Subcutaneous abdominal adipose tissue (tissue), 5 donors: Measurements from ENCODE around the gene FAF2.

Experiments
- H3K27ac ChIP-seq: one replicate; pipeline ENCODE4 v1.7.0; 2013; ENCODE audit warnings: low read depth, mild to moderate bottlenecking, inconsistent platforms, low read length, moderate library complexity
- H3K27me3 ChIP-seq, 5 donors: one replicate each; pipeline ENCODE4 v1.7.0; 2013; ENCODE audit warnings: low read length in 5 of 5, inconsistent platforms in 1 of 5; ENCODE audit not compliant: control insufficient read depth in 5 of 5, insufficient read depth in 4 of 5
- H3K36me3 ChIP-seq, 5 donors: one replicate each; pipeline ENCODE4 v1.7.0; 2013; ENCODE audit warnings: low read length in 5 of 5; ENCODE audit not compliant: control insufficient read depth in 5 of 5, insufficient read depth in 5 of 5
- H3K4me1 ChIP-seq, 5 donors: one replicate each; pipeline ENCODE4 v1.7.0; 2013; ENCODE audit warnings: low read length in 5 of 5, mild to moderate bottlenecking in 3 of 5, moderate library complexity in 1 of 5; ENCODE audit not compliant: control insufficient read depth in 5 of 5, insufficient read depth in 5 of 5
- H3K4me3 ChIP-seq, 5 donors: one replicate each; pipeline ENCODE4 v1.7.0; 2013; ENCODE audit warnings: low read length in 5 of 5, low read depth in 1 of 5
- H3K9ac ChIP-seq, 5 donors: one replicate each; pipeline ENCODE4 v1.7.0; 2013; ENCODE audit warnings: low read length in 5 of 5, mild to moderate bottlenecking in 4 of 5, moderate library complexity in 3 of 5
- H3K9me3 ChIP-seq, 5 donors: one replicate each; pipeline ENCODE4 v1.7.0; 2013; ENCODE audit warnings: low read length in 5 of 5; ENCODE audit not compliant: control insufficient read depth in 5 of 5
- donor health status: healthy.
- donor health status: healthy.
- donor health status: healthy.
- donor health status: healthy.
- donor health status: healthy.

The FAF2 gene

DNA sequence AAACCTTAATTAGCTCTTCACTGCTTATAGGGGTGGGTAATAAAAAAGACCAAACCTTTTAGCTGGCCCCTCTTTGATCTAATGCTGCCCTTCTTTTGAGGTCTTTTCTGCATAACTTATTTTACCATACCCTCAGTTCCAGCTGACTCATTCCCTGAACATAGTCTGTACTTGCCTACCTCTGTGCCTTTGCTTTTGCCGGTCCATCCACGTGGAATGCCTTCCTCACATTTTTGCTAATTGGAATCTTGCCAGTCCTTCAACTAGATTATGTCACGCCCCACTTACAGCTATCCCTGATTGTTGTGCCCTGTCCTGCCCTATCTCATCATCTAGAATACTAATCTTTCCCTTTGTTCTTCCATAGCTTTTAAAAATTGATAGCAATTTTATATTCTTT is 44.2 kb downstream of the FAF2 start:
- no peaks in the 10 kb centered on the region for H3K9me3 ChIP-seq
- peaks cover 40 to 86% (median 75%) of the 10 kb centered on the region in 5 donors for H3K36me3 ChIP-seq
- H3K9ac ChIP-seq: no peak overlapping the region
- H3K4me1 ChIP-seq: no peaks in the 10 kb centered on the region
- H3K4me3 ChIP-seq: no peak overlapping the region
- no peak overlapping the region for H3K27ac ChIP-seq
- no peaks in the 10 kb centered on the region for H3K27me3 ChIP-seq

DNA sequence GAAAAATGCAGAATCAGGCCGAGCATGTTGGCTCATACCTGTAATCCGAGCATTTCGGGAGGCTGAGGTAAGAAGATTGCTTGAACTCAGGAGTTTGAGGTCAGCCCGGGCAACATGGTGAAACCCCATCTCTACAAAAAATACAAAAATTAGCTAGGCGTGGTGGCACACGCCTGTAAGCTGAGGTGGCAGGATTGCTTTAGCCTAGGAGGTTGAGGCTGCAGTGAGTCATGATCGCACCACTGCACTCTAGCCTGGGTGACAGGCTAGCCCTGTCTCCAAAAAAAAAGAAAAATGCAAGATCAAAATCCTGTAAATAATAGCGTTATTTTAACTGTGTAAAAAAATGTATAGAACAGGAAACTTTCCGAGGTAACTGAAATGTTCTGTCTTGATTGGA is 49.7 kb downstream of the FAF2 start:
- no peaks in the 10 kb centered on the region for H3K9me3 ChIP-seq
- no peak overlapping the region for H3K9ac ChIP-seq
- no peak overlapping the region for H3K4me3 ChIP-seq
- H3K27me3 ChIP-seq: no peaks in the 10 kb centered on the region
- peaks cover 45 to 94% (median 87%) of the 10 kb centered on the region in 5 donors for H3K36me3 ChIP-seq
- no peaks in the 10 kb centered on the region for H3K4me1 ChIP-seq
- no peak overlapping the region for H3K27ac ChIP-seq

DNA sequence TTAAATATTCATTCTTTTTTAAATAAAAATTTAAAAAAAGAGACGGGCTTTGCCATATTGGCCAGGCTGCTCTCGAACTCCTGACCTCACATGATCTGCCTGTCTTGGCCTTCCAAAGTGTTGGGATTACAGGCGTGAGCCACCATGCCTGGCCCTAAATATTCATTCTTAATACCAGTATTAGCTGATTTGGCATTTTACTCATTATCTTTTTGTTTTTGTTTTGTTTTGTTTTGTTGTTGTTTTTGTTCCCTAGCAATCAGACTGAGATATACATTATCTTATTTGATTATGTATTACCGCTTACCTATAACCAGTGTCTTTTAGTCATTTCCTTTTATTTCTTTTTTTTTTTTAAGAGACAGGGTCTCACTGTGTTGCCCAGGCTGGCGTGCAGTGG is 51.1 kb downstream of the FAF2 start:
- Histone ChIP-seq H3K36me3 (peaks cover 35 to 89% (median 74%) of the 10 kb centered on the region in 5 donors), H3K4me3 (no peak overlapping the region), H3K4me1 (no peaks in the 10 kb centered on the region), H3K9me3 (no peaks in the 10 kb centered on the region), H3K9ac (no peak overlapping the region), H3K27ac (no peak overlapping the region), H3K27me3 (no peaks in the 10 kb centered on the region)

DNA sequence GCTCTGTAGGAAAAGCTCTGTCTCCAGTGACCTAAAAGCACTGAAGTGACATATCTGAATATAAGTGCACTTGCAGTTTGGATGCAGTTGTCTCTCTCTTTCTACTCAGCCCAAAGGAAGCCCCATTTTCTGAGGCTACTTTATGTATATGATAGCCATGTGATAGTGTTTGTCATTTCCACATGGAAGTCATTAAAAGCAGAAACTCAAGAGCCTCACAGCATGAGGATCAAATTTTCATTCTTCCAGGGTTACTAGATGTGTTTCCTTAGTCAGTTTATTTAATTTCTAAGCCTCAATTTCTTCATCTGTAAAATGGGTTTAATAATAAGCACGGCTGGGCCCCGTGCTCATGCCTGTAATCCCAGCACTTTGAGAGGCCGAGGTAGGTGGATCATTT is 52.3 kb downstream of the FAF2 start:
- no peaks in the 10 kb centered on the region for H3K27me3 ChIP-seq
- H3K36me3 ChIP-seq: peaks cover 32 to 90% (median 72%) of the 10 kb centered on the region in 5 donors
- no peak overlapping the region for H3K9ac ChIP-seq
- H3K4me3 ChIP-seq: no peak overlapping the region
- H3K4me1 ChIP-seq: no peaks in the 10 kb centered on the region
- H3K9me3 ChIP-seq: no peaks in the 10 kb centered on the region
- no peak overlapping the region for H3K27ac ChIP-seq

DNA sequence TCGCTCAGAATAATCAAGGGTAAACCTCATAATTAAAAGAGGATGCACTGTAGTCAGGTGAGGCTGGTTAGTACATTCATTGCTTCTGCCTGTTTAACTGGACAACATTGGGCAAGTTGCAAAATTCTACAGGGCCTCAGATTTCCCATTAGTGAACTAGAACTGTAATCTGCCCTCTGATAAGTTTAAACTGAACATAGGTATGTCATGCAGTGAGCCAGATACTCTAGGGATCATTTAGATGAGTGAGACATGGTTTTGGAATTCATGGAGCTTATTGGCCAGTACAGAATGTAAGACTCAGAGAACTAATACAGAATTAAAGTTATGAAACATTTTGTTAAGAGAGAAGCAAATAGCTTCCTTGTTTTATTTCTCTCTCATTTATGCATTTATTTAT is 53.1 kb downstream of the FAF2 start:
- no peaks in the 10 kb centered on the region for H3K27me3 ChIP-seq
- no peaks in the 10 kb centered on the region for H3K9me3 ChIP-seq
- peaks cover 35 to 88% (median 69%) of the 10 kb centered on the region in 5 donors for H3K36me3 ChIP-seq
- H3K9ac ChIP-seq: no peak overlapping the region
- no peak overlapping the region for H3K27ac ChIP-seq
- H3K4me3 ChIP-seq: no peak overlapping the region
- no peaks in the 10 kb centered on the region for H3K4me1 ChIP-seq

DNA sequence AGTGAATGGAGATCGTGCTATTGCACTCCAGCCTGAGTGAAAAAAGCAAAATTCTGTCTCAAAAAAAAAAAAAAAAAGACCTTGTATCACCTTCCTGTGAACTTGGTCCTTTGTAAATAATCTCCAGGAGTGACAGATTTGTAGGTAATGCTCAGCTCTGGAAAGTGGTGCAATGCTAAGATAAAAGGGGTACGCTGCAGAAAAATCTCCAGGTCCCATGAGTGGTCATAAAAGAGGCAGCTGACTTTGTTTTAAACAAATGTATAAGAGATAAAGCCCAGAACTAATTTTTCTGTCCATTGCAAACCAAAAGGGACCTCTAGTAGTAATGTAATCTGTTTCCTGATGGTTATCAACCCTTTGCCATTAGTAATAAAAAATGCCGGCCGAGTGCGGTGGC is 55.3 kb downstream of the FAF2 start:
- H3K4me1 ChIP-seq: no peaks in the 10 kb centered on the region
- no peaks in the 10 kb centered on the region for H3K9me3 ChIP-seq
- H3K36me3 ChIP-seq: peaks cover 29 to 88% (median 71%) of the 10 kb centered on the region in 5 donors

DNA sequence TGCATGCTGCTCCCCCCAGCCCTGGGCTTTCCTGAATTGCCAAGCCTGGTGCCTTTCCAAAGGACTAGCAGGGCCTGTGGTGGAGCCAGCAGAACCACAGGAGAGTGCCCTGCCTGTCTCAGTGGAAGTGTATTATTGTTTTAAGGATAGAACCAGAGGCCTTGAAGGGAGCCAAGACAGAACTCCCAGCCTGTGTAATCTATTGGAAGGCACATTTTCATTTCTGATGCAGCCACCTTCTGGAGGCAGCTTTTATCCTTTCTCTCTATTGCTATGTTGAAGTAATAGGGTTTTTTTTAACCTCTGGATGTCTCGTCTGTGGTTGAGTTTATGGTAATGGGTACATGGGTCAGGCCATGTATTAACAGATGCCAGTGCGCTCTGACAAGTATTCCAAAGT is 59.7 kb downstream of the FAF2 start:
- Histone ChIP-seq H3K4me1 (no peaks in the 10 kb centered on the region), H3K9me3 (no peaks in the 10 kb centered on the region), H3K4me3 (no peak overlapping the region), H3K9ac (no peak overlapping the region), H3K27me3 (no peaks in the 10 kb centered on the region), H3K27ac (no peak overlapping the region), H3K36me3 (peaks cover 15 to 61% (median 44%) of the 10 kb centered on the region in 5 donors)

More for the DNA sequence above, 55.3 kb downstream of the FAF2 start:
- no peak overlapping the region for H3K9ac ChIP-seq
- H3K27ac ChIP-seq: no peak overlapping the region
- H3K4me3 ChIP-seq: no peak overlapping the region
- H3K27me3 ChIP-seq: no peaks in the 10 kb centered on the region

DNA sequence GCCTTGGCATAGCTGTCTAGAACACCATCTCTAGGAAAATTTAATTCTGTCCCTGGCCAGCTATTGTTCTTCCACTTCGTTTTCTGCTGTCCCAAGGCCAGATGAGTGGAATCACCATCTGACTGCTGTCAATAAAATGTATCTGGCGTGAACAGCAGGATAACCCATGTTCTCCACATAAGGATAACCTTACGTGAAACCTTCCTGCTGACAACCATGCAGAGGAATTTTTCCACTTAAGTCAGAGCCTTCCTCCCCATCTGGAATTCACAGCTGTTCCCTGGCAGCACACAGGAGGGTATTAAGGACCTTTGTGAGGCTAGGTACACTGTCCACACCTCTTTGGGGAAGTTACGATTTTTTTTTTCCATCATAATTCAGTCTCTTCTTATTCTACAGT is 60.4 kb downstream of the FAF2 start:
- peaks cover 15 to 58% (median 44%) of the 10 kb centered on the region in 5 donors for H3K36me3 ChIP-seq
- H3K27ac ChIP-seq: no peak overlapping the region
- H3K27me3 ChIP-seq: no peaks in the 10 kb centered on the region
- no peaks in the 10 kb centered on the region for H3K4me1 ChIP-seq
- no peak overlapping the region for H3K9ac ChIP-seq
- H3K9me3 ChIP-seq: no peaks in the 10 kb centered on the region
- no peak overlapping the region for H3K4me3 ChIP-seq

DNA sequence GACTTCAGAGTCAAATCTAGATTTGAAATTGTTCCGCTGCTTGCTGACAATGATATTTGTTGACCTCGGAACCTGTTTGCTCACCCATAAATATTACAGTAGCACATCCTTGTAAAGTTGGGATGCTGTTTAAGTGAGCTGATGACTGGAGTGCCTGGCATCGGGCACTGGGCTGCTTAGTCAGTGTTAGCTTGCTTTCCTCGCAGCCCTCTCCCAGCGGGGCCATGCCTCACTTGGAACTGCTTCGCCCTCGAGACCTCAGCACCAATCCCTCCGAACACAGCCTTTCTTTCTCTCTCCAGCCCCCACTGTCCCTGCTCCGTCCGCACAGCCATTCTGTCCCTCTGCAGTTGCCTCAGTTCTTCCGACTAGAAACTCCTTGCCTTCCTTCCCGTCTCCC is 65.6 kb downstream of the FAF2 start:
- Histone ChIP-seq H3K4me3 (no peak overlapping the region), H3K27ac (no peak overlapping the region), H3K36me3 (peaks cover 3 to 9% (median 6%) of the 10 kb centered on the region in 5 donors), H3K4me1 (no peaks in the 10 kb centered on the region), H3K27me3 (no peaks in the 10 kb centered on the region), H3K9me3 (no peaks in the 10 kb centered on the region), H3K9ac (no peak overlapping the region)

DNA sequence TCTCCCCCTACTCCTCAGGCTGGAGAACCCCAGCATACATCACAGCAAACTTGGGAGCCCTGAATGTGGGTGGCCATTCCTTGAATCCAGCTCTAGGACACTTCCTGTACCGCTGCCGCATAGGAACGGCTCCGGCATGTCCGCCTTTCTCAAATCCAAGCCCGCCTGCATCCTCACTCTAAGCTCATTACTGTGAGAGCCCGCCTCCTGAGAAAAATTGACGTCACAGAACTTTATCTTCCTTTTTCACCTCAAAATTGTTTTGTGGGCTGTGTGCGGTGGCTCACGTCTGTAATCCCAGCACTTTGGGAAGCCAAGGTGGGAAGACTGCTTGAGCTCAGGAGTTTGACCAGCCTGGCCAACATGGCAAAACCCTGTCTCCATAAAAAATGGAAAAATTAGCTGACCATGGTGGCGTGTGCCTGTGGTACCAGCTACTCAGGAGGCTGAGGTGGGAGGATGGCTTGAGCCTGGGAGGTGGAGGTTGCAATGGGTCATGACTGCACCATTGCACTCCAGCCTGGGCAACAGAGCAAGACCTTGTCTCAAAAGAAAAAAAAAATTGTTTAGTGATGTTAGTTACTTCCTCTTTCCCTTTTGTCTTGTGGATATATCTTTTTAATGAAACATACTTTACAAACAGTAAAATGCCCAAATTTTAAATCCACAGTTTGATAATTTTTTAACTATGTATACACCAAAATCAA is 66.2 kb downstream of the FAF2 start:
- no peak overlapping the region for H3K9ac ChIP-seq
- H3K27ac ChIP-seq: no peak overlapping the region
- H3K4me1 ChIP-seq: no peaks in the 10 kb centered on the region
- H3K27me3 ChIP-seq: no peaks in the 10 kb centered on the region
- peaks cover 0 to 3% (median 2%) of the 10 kb centered on the region in 5 donors for H3K36me3 ChIP-seq
- H3K4me3 ChIP-seq: no peak overlapping the region
- no peaks in the 10 kb centered on the region for H3K9me3 ChIP-seq
